ENCODE data around the gene THEM5. TPM values are rescaled to one million over a fixed set of nuclear protein-coding genes. Genes with fewer than 3 reads are reported as not detected.
"Not testable (repeated sequence)": the region's sequence is repeated elsewhere in the genome, so short reads cannot be mapped to it uniquely, and the experiment has no call there.

Gene THEM5
- total RNA-seq, 2 donors from 2014 or later, result not detected

- not testable (repeated sequence) for H3K4me3 Mint-ChIP-seq; H3K4me1 Mint-ChIP-seq; H3K27ac Mint-ChIP-seq; ATAC-seq (replicated peaks); H3K9me3 Mint-ChIP-seq; H3K27me3 Mint-ChIP-seq
- H3K36me3 Mint-ChIP-seq (ENCODE audit: low read depth), result peaks cover 51% of the 10 kb centered on the region
These were observed 29.4 kb upstream of the THEM5 start for GRCh38 chr1:151882918-151883317.

GRCh38 chr1:151882466-151882865 is 29.0 kb upstream of the THEM5 start:
- Mint-ChIP-seq H3K9me3 (no peaks in the 10 kb centered on the region), H3K27ac (no peak overlapping the region), H3K27me3 (no peaks in the 10 kb centered on the region), H3K4me3 (no peak overlapping the region), H3K4me1 (no peaks in the 10 kb centered on the region), H3K36me3 (ENCODE audit: low read depth) (peaks cover 50% of the 10 kb centered on the region)
- ATAC-seq (replicated peaks), result no peak

GRCh38 chr1:151881479-151881878 is 28.0 kb upstream of the THEM5 start:
- Mint-ChIP-seq H3K36me3 (ENCODE audit: low read depth) (peaks cover 53% of the 10 kb centered on the region), H3K4me1 (no peaks in the 10 kb centered on the region), H3K27ac (no peak overlapping the region), H3K9me3 (no peaks in the 10 kb centered on the region), H3K4me3 (no peak overlapping the region), H3K27me3 (no peaks in the 10 kb centered on the region)
- peak; percentile 51 for ATAC-seq (replicated peaks)

- H3K36me3 Mint-ChIP-seq (ENCODE audit: low read depth), result peaks cover 56% of the 10 kb centered on the region
- no peak for ATAC-seq (replicated peaks)
- no peaks in the 10 kb centered on the region for H3K9me3 Mint-ChIP-seq
- peak overlapping the region; percentile 27 for H3K27ac Mint-ChIP-seq
- H3K4me3 Mint-ChIP-seq, result no peak overlapping the region
- no peaks in the 10 kb centered on the region for H3K27me3 Mint-ChIP-seq
- peaks cover 9% of the 10 kb centered on the region for H3K4me1 Mint-ChIP-seq
These were observed 22.0 kb upstream of the THEM5 start for GRCh38 chr1:151875419-151876097.

GRCh38 chr1:151872776-151873175 is 19.3 kb upstream of the THEM5 start:
- Mint-ChIP-seq H3K36me3 (ENCODE audit: low read depth) (peaks cover 45% of the 10 kb centered on the region), H3K27ac (peak overlapping the region; percentile 78)
- ATAC-seq (replicated peaks); H3K4me1 Mint-ChIP-seq; H3K9me3 Mint-ChIP-seq; H3K4me3 Mint-ChIP-seq; H3K27me3 Mint-ChIP-seq: not testable (repeated sequence)

GRCh38 chr1:151871284-151872030 is 17.9 kb upstream of the THEM5 start:
- H3K36me3 Mint-ChIP-seq (ENCODE audit: low read depth), result peaks cover 33% of the 10 kb centered on the region
- no peaks in the 10 kb centered on the region for H3K27me3 Mint-ChIP-seq
- H3K27ac Mint-ChIP-seq, result no peak overlapping the region
- peaks cover 9% of the 10 kb centered on the region for H3K4me1 Mint-ChIP-seq
- ATAC-seq (replicated peaks), result no peak
- no peaks in the 10 kb centered on the region for H3K9me3 Mint-ChIP-seq
- H3K4me3 Mint-ChIP-seq, result no peak overlapping the region

- no peak overlapping the region for H3K27ac Mint-ChIP-seq
- no peaks in the 10 kb centered on the region for H3K4me1 Mint-ChIP-seq
- H3K36me3 Mint-ChIP-seq (ENCODE audit: low read depth), result peaks cover 7% of the 10 kb centered on the region
- H3K4me3 Mint-ChIP-seq, result peak overlapping the region; percentile 6
- no peaks in the 10 kb centered on the region for H3K9me3 Mint-ChIP-seq
- ATAC-seq (replicated peaks), result peak; percentile 2
- no peaks in the 10 kb centered on the region for H3K27me3 Mint-ChIP-seq
These were observed 15.0 kb upstream of the THEM5 start for GRCh38 chr1:151868486-151868885.

GRCh38 chr1:151867765-151868411 is 14.4 kb upstream of the THEM5 start:
- peak; percentile 88 for ATAC-seq (replicated peaks)
- Mint-ChIP-seq H3K4me1 (no peaks in the 10 kb centered on the region), H3K36me3 (ENCODE audit: low read depth) (peaks cover 1% of the 10 kb centered on the region), H3K9me3 (no peaks in the 10 kb centered on the region), H3K27ac (peak overlapping the region; percentile 47), H3K27me3 (no peaks in the 10 kb centered on the region), H3K4me3 (peak overlapping the region; percentile 6)

- H3K9me3 Mint-ChIP-seq, result no peaks in the 10 kb centered on the region
These were observed 13.8 kb upstream of the THEM5 start for GRCh38 chr1:151867321-151867720.

GRCh38 chr1:151864411-151864810 is 10.9 kb upstream of the THEM5 start:
- H3K36me3 Mint-ChIP-seq (ENCODE audit: low read depth), result no peaks in the 10 kb centered on the region
- no peak overlapping the region for H3K4me3 Mint-ChIP-seq
- no peak overlapping the region for H3K27ac Mint-ChIP-seq
- ATAC-seq (replicated peaks), result no peak
- no peaks in the 10 kb centered on the region for H3K27me3 Mint-ChIP-seq
- H3K9me3 Mint-ChIP-seq, result no peaks in the 10 kb centered on the region
- H3K4me1 Mint-ChIP-seq, result no peaks in the 10 kb centered on the region

More at GRCh38 chr1:151867321-151867720, 13.8 kb upstream of the THEM5 start:
- ATAC-seq (replicated peaks), result no peak
- Mint-ChIP-seq H3K27me3 (no peaks in the 10 kb centered on the region), H3K36me3 (ENCODE audit: low read depth) (no peaks in the 10 kb centered on the region), H3K4me1 (no peaks in the 10 kb centered on the region), H3K27ac (peak overlapping the region; percentile 47), H3K4me3 (no peak overlapping the region)

GRCh38 chr1:151862604-151863003 is 9.1 kb upstream of the THEM5 start:
- Mint-ChIP-seq H3K4me3 (no peak overlapping the region), H3K36me3 (ENCODE audit: low read depth) (no peaks in the 10 kb centered on the region), H3K4me1 (no peaks in the 10 kb centered on the region), H3K27ac (no peak overlapping the region), H3K27me3 (no peaks in the 10 kb centered on the region), H3K9me3 (no peaks in the 10 kb centered on the region)
- ATAC-seq (replicated peaks), result no peak

- H3K4me1 Mint-ChIP-seq, result no peaks in the 10 kb centered on the region
- no peaks in the 10 kb centered on the region for H3K27me3 Mint-ChIP-seq
- H3K27ac Mint-ChIP-seq, result no peak overlapping the region
- peaks cover 11% of the 10 kb centered on the region for H3K36me3 Mint-ChIP-seq (ENCODE audit: low read depth)
- no peak for ATAC-seq (replicated peaks)
- H3K4me3 Mint-ChIP-seq, result no peak overlapping the region
- H3K9me3 Mint-ChIP-seq, result no peaks in the 10 kb centered on the region
These were observed 7.1 kb upstream of the THEM5 start for GRCh38 chr1:151860504-151861187.

- Mint-ChIP-seq H3K36me3 (ENCODE audit: low read depth) (peaks cover 19% of the 10 kb centered on the region), H3K27ac (peak overlapping the region; percentile 36), H3K4me1 (no peaks in the 10 kb centered on the region)
These were observed 6.4 kb upstream of the THEM5 start for GRCh38 chr1:151859891-151860293.

GRCh38 chr1:151858886-151859665 is 5.6 kb upstream of the THEM5 start:
- ATAC-seq (replicated peaks), result no peak
- Mint-ChIP-seq H3K9me3 (no peaks in the 10 kb centered on the region), H3K36me3 (ENCODE audit: low read depth) (peaks cover 24% of the 10 kb centered on the region), H3K4me1 (no peaks in the 10 kb centered on the region), H3K4me3 (no peak overlapping the region), H3K27ac (peak overlapping the region; percentile 6), H3K27me3 (no peaks in the 10 kb centered on the region)

More at GRCh38 chr1:151859891-151860293, 6.4 kb upstream of the THEM5 start:
- Mint-ChIP-seq H3K9me3 (no peaks in the 10 kb centered on the region), H3K27me3 (no peaks in the 10 kb centered on the region), H3K4me3 (no peak overlapping the region)
- ATAC-seq (replicated peaks), result no peak

Data from activated T-helper 17 cell treated with anti-CD3 and anti-CD28 coated beads, Interleukin-2, amount 50 U/mL, for 72 hours (primary cell).